ENCODE results near the gene CARS1.

The CARS1 gene

DNA sequence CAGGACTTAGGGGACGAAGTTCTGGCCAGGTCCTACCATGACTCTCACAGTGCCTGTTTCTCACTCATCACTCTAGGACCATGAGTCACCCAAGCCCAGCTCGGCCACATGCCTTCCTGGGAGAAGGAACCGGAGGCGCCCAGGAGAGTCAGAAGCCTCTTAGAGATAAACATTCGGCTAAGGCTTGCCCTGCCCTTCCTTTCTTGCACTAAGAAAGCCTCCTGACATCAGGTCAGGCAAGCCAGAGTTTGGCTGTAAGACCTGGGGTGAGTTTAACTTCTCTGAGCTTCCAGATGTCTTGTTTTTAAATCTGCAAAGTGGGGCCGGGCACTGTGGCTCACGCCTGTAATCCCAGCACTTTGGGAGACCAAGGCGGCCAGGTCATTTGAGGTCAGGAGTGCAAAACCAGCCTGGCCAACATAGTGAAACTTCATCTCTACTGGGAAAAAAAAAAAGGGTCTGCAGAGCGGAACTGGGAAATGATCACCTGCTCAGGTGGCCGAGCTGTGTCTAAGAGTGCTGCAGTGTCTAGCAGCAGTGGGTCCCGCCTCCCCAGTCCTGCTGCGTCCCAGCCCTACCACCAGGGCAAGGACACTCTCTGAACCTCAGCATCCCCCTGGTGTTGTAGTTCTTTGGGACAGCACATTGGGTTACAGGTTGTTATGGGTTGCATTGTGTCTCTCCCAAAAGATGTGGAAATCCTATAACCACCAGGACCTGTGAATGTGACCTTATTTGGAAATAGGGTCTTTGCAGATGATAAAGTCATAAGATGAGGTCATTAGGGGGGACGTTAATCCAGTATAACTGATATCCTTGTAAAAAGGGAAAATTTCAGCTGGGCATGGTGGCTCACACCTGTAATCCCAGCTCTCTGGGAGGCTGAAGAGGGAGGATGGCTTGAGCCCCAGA is 1.8 kb upstream of the CARS1 start:
- no peak for DNase-seq

DNA sequence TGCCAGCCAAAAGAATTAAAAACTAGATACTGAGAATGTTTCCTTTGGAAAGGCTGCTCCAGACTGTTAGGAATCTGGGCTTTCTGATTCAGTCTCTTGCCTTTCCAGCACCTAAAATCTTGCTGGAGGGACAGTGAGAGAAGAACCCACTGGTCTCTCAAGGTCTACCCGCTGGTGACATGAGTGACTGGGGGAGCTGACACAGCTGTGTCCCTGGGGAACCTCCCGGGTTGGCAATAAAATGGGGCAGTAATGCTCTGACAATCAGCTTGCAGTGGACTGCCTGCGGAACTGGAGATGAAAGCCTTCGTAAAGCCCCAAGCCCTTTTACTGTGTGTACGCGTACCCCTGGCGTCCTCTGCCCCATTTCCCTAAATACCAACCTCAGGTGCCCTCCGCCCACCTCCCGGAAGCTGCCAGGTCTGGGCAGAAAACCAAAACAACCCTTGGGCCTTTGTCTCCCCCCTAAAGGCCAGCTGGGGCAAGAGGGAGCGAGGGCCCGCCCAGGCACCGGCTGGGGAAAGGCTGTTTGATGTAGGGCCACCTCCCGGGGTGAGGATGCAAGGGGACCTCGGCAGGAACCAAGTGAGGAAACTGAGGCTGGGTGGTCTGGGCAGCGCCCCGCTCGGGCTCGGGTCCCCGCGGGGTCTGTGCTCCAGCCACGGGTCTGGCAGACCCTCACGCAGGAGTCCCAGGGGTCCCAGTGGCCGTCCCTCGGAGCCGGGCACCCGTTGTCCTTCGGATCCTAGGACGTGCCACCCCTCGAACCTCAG is 741 bp downstream of the CARS1 start:
- peak; percentile 48 for DNase-seq

DNA sequence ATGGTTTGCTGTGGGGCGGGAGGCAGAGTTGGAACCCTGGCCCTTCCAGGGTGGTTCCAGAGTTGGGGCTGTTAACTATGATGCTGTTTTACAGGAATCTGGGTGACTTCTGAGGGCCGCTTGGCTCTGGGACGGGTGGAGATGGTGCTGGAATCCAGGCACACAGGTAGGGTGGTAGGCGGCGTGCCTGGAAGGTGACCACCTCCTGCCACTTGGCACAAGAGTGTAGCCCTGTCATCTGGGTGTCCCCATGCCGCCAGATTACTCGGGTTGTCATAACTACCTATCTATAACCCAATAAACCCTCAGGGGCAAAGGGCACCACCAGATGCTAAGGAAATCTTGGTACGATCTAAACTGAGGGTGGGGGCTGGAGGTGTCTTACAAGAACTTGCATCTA is 1.3 kb downstream of the CARS1 start:
- no peak for DNase-seq

DNA sequence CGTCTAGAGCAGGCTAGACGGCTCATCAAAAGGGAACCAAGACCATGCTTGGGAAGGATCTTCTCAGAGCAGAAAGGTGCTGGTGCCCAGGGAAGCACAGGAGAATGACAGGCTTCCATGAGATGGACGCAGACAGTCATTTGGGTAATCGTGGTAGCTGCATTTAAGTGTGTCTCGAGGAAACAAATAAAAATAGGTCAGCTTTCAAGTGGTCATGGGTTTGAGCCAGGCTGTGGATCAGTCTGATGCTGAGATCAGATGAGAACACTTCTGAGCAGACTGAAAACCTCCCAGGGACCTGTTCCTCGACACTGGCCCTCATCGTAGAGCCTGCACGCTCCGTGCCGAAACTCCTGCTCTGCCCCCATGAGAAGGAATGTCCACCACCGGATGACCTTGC is 4.7 kb downstream of the CARS1 start:
- no peak for DNase-seq

DNA sequence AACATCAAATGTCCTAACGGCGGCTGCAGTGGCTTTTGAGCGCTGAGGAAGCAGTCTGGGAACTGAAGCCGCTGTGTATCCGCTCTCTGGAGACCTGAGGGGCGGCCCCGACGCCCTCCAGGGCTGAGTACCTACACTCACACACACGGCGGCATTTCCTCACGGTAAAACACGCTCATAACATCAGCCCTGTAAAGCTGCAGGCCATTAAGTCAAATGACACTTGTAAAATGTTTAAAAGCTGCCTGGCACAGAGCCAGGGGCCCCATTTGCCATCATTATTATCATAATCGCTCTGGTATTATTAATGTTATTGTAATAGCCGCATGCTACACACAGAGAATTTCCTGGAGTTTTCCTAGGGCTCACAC is 5.1 kb downstream of the CARS1 start:
- DNase-seq, result no peak

DNA sequence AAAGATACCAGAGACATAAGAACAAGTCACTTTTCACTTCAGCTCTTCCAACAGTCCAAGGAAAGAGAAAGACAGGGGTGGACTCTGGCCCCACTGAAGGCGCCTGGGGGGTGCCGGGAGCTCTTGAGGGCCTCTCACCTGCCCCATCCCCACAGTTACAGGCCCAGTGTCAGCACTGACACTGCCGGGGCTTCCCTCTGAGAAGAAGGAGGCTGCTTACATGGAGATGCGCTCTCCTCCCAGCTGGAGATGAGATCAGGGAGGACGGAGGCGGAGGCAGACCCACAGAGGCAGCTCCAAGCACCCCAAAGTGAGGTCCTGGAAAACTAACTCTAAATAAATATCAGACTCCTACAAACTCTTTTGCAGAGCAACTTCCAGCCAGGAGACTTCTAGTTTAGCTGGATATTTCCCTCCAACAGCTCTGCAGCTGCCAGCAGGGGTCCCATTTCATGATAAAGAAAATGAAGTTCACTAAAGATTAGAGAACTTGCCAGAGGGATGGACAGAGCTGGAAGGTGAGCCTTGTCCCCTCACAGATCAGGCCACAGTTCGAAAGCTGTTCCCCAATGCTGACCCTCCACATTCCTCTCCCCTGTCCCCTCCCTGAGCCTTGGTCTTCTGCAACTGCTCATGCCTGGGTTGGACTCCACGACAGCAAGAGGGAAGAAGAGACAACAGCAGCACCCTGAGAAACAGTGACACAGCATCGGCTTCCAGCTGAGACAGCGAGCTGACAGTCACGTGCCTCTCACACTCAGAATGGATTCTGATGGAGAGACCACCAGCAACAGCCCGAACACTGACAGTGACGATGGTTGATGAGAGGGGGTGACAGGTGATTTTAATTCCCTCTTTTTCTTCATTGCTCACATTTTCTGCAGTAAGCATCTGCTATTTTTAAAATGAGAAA is 5.8 kb downstream of the CARS1 start:
- no peak for DNase-seq

DNA sequence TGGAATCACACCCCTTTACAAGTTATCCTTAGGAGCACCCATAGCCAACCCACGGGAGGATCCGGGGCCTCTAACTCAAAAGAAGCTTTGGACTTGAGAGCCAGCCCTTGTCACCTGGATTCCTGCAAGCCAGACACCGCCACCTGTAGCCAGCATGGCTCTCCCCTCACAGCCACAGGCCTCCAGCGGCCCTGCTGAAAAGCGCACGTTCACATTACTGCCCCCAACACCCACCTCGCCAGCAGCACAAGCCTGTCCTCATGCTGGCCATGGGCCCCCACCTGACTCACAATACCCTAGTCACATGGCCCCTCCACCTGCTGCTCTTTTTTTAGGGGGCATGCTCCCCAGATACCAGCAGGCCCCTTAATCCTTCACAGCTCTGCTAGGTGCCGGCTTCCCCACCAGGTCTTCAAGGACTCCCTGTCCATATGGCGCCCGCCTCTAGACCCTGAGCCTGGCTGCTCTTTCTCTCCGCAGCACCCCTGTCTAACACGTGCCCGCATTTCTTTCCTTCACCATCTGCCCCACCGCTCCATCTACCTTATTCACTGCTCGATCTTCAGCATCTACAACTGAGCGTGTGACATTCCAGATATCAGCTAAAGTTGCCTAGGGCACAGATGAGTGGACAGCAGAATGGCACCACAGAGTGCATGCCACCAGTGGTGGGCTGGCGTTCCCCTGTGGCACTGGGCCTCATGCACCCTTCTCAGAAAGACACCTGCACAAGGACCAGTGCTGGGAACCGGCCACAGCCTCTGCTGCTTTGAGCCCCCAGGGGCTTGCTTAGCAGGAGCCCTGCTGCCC is 6.6 kb downstream of the CARS1 start:
- no peak for DNase-seq

DNA sequence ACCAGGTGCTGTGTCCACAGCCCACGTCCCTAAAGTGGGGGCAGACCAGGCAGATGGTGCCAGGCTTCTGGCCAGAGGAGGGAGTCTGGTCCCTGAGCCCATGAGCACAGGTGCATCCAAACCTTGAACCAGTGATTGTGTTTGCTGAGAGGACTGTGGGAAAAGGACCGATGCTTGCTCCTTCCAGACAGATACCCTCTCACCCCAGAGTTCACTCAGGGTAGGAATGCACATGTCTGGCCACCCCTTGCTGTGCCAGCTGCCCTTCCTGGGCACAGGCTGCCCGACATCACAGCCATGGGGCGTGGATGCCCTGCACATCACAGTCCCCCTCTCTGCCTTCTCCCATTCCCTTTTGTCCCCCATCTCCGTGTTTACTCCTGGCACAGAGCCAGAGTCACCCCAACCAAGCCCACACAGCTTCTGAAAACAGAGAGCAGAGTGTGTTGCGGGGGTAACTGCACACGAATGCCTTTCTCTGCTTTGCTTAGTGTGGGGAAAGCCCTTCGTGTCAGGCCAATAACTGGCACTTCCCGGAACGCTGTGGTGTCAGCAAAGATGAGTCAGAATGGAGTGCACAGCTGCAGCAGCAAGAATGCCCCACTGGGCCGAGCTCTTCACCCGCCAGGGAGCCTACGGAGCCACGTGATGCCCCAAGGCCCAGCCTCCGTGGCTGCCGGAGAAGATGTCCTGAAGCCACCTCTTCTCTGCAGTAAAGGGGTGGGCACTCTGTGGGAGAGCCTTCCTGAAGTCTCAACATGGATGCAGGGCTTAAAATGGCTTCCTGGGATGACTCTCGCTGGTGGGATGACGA is 7.6 kb downstream of the CARS1 start:
- peak; percentile 60 for DNase-seq

DNA sequence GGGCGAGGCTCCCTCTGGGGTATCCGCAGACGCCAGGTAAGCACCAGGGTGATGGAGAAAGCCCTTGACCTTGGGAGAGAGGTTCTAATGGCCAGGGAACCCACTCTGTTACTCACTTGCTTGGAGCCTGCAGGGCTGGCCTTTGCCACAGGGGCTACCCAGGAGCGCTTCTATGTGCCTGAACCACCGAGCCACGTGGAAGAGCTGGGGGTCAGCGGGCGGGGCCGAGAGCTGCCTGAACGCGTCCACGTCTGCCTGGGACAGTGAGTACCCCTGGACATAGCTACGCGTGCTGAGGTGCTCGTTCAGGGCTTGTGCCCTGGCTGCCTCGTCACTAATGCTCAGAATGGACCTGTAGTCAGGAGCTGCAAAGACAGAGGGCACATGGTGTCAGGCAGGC is 9.6 kb downstream of the CARS1 start:
- DNase-seq, result no peak

DNA sequence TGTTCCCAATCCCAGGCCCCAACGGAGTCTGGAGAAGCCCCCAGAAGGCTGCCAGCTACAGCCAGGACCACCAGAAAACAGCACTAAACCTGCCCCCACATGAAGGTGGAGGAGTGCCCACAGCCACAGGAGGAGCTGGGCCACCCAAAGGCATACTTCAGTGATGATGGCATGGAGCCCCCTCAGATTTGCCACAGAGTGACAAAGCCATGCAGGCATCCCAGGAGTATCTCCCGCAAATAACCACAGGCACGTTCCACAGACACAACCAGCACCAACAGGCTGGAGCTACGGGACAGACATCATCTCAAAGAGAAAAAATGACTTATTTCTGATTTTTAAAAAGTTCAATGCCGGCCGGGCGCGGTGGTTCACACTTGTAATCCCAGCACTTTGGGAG is 10.6 kb downstream of the CARS1 start:
- DNase-seq, result no peak

DNA sequence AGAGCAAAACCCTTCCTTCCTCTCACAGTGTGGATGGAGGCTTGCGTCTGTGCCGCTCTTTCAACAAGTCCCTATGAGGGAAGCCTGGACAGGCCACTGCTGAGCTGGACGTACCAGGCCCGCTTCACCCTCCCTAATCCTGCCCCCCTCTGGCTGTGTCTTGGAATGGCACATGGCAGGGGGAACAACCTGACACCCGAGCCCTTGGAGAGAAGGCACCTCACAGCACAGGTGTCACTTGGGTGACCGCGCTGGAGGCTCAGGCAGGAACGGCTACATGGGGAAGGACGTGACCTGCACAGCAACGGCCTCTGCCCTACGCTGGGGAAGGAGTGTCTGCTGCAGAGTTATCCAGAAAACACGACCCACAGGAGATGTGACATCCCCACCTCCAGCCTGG is 11.0 kb downstream of the CARS1 start:
- DNase-seq, result no peak

DNA sequence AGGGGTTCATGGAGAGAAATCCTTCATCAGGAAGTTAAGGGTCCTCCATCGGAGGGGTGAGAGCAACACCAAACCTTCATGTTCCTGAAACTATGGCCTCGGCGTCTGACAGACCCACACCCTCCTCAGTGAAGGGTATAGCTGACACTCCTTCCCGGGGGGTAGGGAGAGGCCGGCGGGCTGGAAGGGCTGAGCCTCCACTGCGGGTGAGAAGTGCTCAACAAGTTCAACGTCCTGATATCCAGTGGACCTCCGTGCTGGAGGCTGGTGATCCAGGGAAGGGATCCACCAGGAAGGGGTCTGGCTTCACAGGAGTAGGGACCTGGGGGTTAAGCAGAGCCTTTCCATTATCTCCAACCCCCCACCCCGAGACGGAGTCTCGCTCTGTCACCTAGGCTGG is 12.3 kb downstream of the CARS1 start:
- no peak for DNase-seq

DNA sequence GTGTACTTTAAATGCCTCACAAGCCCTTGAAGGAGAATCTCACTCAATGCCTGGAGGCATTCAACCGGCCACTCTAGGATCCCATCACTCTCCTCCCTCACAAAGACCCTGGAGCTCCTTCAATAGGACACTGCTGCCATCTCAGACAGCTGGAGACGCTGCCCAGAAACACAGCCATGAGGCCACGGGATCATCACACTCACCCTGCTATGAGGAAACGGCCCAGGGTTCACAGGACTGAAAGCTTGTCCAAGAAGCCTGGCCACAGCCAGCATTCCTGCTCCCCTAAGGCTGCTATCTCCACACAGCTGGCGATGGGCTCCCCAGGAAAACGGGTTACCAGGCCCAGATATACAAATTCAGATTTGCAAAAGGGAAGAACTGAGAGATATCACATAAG is 13.2 kb downstream of the CARS1 start:
- DNase-seq, result no peak

DNA sequence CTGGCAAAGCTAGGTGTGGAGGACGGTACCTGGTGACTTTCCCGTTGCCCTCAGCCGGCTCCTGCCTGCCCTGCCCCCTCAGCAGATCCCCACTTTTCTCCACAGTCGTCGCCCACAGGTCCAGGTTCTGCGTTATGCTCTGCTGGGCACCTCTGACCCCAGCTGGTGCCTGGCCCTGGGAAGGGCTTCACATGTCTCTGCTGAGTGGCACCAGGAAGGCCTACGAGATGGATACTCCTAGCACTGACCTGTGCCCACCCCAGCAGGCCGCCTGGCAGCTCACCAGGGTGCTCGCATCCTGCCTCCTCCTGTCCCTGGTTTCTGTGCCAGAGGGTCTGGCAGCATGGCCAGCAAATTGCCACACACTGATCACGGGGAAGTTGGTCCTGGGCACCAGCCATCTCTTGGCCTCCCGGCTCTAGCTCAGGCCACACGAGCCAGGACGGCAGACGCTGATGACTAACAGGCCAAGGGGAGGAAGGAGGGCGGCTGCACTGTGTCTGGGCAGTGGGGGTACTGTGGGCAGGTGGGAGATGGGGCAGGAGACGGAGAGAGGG is 13.8 kb downstream of the CARS1 start:
- no peak for DNase-seq

DNA sequence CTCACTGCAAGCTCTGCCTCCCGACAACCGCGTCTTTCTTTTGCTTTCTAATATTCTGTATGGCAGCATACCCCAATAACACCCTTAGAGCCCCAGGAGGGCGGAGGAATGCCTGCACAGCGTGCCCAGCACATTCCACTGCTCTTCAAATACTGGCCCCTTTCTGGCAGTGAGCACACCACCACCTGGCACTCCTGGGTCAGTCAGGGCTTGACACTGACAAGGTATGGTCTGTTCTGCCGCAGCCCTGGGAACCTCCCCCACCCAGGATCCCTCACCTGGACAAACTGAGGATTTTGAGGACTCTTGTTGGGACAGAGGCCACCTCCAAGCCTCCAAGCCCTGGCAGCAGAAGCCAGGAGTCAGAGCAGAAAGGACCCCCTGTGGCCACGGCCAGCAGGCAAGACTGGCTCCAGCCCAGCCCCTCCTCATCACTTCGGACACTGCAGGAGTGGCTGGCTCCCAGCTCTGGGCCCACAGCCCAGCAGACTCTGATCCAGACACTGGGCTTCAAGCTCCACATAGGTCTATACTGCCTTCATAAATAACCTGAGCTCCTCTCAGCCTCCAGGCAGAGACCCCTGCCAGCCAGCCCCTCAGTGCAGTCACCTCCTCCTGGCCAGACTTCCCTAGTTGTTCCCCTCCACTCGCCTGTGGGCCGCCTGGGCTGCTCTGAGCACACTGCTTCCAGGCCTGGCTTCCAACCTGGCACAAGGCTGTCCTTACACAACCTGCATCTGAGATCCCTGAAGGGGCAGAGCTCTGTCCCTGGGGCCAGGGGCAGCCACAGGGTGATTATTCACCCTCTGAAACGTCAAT is 14.5 kb downstream of the CARS1 start:
- no peak for DNase-seq

DNA sequence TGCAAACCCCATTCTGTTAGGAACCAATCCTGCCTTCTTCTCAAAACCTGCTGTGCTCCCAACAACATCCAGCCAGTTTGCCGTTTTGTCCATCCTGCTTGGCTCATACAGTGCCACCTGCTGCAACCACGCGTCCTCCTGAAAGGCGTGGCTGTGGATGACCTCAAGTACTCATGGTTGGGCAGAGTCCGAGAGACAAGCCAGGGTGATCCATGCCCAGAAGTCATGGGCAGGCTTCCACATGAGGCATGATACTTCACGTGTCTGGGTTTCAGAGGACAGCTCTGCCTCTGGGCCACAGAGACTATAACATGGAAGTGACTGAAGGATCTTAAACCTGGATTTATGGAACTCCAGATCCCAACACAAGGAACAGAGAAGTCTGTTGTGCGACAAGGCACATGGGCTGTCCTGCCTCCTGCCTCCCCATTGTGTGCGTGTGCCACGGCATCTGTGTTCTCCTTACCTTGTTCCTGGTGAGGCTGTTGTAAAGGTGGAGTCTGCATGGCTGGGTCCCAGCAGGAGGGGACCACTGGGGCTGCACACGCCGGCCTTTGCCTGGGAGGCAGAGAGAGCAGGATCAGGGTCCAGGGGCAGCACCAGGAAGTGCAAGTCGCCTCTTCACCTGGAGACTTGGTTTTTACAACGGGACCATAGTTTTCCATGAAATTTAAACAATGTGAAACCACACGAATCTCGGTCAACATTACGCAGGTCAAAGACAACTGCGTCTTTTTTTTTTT is 15.4 kb downstream of the CARS1 start:
- no peak for DNase-seq

DNA sequence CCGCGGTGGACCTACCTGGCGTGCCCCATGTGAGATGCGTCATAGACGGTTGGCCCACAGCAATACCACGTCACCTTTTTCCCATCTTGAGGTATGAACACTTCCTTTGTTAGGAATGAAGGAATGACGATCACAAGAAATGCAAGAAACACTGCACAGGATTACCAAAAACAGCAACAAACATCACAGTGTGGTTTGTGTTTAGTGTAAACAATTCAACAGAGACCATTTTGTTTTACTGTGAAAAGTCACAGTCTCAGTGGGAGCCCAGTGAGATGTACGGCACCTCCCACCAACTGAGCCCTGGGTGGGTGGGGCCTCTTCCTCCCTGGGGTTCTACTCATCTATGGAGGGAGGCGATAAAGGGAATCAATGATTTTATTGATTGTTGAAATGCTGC is 16.3 kb downstream of the CARS1 start:
- DNase-seq, result no peak

DNA sequence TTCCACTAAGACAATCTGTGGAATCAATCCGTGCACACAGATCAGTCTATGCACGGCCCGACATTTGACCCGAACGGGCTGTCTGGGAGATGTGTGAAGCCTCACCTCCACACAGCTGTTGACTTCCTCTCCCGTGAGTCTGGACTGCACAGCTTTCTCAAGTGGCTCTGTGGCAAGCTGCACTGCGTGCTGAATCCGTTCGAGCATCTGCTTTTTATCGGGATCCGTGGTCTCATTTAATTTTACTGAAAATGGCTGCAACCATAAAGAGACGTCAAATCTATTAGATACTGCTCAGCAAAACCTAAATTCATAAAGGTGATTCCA is 19.3 kb downstream of the CARS1 start:
- no peak for DNase-seq

Measured in activated CD4-positive, alpha-beta T cell treated with anti-CD3 and anti-CD28 coated beads for 48 hours (primary cell).